Glomerular visceral epithelial cell (primary cell): ENCODE measurements around the gene KIAA0319L.
"Not testable (repeated sequence)": the region's sequence is repeated elsewhere in the genome, so short reads cannot be mapped to it uniquely, and the experiment has no call there.

Experiments used
- DNase-seq: peaks from one replicate; pipeline ENCODE4 v3.0.0-alpha.2; 2016; ENCODE audit errors: extremely low spot score

KIAA0319L gene

DNA sequence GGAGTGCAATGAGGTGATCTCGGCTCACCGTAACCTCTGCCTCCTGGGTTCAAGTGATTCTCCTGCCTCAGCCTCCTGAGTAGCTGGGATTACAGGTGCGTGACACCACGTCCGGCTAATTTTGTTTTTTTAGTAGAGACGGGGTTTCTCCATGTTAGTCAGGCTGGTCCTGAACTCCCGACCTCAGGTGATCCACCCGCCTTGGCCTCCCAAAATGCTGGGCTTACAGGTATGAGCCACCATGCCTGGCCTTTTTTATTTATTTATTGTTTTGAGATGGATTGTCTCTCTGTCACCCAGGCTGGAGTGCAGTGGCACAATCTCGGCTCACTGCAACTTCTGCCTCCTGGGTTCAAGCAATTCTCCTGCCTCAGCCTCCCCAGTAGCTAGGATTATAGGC lies 24.4 kb upstream of the KIAA0319L start:
- DNase-seq = not testable (repeated sequence)

DNA sequence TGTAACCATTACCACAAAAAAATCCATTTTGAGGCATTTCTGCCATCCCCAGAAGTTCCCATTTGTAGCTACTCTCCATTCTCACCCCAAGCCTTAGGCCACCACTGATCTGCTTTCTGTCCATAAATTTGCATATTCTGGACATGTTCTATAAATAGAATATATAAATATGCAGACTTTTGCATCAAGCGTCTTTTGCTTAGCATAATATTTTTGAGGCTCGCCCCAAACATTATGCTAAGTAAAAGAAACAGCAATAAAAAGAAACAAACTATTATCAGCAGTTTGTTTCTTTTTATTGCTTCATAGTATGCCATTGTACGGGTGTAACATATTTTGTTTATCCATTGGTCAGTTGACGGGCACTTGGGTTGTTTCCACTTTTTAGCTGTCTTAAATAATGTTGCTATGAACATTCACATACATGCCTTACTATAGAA lies 23.8 kb upstream of the KIAA0319L start:
- no peak for DNase-seq

DNA sequence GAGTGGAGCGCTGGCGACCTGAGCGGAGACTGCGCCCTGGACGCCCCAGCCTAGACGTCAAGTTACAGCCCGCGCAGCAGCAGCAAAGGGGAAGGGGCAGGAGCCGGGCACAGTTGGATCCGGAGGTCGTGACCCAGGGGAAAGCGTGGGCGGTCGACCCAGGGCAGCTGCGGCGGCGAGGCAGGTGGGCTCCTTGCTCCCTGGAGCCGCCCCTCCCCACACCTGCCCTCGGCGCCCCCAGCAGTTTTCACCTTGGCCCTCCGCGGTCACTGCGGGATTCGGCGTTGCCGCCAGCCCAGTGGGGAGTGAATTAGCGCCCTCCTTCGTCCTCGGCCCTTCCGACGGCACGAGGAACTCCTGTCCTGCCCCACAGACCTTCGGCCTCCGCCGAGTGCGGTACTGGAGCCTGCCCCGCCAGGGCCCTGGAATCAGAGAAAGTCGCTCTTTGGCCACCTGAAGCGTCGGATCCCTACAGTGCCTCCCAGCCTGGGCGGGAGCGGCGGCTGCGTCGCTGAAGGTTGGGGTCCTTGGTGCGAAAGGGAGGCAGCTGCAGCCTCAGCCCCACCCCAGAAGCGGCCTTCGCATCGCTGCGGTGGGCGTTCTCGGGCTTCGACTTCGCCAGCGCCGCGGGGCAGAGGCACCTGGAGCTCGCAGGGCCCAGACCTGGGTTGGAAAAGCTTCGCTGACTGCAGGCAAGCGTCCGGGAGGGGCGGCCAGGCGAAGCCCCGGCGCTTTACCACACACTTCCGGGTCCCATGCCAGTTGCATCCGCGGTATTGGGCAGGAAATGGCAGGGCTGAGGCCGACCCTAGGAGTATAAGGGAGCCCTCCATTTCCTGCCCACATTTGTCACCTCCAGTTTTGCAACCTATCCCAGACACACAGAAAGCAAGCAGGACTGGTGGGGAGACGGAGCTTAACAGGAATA lies 20.1 kb upstream of the KIAA0319L start:
- no peak for DNase-seq

DNA sequence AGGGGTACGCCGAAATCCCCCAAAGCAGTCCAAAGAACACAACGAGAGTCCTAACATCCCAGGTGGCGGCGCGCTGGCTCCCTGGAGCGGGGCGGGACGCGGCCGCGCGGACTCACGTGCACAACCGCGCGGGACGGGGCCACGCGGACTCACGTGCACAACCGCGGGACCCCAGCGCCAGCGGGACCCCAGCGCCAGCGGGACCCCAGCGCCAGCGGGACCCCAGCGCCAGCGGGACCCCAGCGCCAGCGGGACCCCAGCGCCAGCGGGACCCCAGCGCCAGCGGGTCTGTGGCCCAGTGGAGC lies 19.5 kb upstream of the KIAA0319L start:
- not testable (repeated sequence) for DNase-seq

DNA sequence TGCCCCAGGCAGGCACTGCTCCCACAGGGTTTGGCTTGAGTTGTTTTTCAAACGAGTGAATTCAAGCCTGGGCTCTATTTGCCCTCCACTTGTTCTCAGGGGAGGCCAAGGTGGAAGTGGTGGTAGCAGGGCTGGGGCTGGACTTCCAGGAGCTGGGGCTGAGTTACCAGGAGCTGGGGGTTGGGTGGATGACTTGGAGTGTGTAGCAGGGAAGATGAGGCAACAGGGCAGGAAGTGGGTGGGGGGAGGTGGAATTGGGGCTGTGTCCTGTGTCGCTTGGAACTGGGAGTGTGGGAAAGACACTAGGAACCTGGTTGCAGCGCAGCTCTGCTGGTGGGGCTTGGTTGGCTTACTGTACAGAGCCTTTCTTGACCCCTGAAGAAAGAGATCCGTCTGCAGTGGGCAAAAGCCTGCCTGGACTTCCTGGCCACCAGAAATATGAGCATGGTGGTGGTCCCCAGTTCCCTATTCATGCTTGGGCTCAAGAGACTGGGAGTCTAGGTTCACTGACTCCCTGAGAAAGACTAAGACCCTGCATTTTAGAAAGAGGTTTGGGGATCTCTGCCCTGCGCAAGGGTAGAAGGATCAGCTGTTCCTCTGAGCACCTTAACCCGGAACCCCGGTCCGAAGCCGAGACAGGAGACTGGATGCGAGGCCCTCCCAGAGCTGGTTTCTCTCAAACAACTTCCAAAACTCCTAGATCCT lies 19.0 kb upstream of the KIAA0319L start:
- DNase-seq = no peak

DNA sequence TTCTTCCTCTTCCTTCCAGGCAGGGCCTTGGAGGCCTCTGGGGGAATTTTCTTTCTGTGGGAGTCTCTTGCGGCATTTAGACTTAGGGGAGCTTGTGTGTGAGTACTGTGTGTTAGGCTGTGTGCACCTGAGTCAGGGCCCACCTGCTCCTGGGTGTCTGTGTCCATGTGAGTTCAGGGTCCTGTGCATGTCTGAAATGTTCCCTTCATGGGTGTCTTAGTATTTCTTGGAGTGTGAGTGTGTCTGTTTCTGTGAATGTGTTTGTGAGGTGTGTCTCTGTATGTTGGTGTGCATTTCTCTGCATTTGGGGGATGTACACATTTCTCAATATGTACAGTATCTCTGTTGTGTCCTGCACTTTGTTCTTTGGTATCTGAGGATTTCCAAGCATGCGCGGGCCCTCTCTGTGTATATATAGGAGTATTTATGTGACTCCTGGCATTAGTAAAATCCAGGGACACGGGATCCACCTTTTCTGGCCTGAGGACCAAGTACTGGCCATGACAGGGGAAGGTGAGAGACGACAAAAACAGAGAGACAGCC lies 18.3 kb upstream of the KIAA0319L start:
- no peak for DNase-seq

DNA sequence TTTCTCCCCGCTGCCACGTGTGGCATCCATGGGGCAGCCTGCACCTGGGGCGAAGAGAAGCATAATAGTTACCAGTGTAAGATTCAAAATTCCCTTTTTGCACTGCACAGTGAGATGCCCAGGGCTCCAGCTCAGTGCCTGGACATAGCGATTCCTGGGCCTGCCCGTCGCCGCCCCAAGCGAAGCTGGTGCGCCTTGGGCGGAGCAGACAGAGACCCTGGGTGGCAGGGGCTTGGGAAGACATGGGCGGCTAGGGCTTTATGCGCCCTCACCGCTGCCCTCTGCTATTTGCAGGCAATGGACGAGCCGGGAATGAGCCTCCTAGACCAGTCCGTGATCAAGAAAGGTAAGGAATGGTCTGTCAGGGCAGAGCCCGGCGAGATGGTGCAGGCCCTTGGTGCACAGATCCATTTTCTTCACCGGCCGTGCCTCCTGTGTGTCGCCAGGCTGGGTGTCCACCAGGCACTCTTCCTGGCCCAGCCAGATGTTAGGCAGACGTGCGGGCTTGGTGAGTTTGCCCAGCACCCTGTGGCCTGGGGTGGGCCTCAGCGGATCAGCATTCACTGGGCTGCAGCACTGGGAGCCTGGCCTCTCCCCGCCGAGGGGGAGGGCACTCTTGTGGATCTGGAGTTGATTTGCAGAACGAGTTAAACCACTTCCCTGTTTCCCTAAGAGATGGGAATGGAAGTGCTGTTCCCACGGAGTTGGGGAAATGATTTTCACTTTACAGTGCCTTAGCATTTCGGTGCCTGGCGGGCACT lies 17.6 kb upstream of the KIAA0319L start:
- no peak for DNase-seq

DNA sequence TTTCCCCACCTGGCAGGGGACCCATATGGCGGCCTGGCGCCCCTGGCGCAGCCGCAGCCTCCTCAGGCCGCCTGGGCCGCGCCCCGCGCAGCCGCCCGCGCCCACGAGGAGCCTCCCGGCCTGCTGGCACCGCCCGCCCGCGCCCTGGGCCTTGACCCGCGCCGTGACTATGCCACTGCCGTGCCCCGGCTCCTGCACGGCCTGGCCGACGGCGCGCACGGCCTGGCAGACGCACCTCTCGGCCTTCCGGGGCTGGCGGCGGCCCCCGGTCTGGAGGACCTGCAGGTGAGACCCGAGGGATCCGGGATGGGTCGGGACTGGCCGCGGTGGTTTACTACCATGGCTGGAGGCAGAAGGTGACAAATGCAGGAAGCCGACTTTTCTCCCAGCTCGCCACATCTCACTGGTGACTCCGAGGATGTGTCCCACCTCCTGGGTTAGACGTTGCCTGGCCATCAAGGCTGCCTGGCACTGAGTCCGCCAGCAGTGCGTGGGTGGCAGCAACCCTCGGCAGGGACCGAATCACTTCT lies 17.0 kb upstream of the KIAA0319L start:
- DNase-seq = no peak

DNA sequence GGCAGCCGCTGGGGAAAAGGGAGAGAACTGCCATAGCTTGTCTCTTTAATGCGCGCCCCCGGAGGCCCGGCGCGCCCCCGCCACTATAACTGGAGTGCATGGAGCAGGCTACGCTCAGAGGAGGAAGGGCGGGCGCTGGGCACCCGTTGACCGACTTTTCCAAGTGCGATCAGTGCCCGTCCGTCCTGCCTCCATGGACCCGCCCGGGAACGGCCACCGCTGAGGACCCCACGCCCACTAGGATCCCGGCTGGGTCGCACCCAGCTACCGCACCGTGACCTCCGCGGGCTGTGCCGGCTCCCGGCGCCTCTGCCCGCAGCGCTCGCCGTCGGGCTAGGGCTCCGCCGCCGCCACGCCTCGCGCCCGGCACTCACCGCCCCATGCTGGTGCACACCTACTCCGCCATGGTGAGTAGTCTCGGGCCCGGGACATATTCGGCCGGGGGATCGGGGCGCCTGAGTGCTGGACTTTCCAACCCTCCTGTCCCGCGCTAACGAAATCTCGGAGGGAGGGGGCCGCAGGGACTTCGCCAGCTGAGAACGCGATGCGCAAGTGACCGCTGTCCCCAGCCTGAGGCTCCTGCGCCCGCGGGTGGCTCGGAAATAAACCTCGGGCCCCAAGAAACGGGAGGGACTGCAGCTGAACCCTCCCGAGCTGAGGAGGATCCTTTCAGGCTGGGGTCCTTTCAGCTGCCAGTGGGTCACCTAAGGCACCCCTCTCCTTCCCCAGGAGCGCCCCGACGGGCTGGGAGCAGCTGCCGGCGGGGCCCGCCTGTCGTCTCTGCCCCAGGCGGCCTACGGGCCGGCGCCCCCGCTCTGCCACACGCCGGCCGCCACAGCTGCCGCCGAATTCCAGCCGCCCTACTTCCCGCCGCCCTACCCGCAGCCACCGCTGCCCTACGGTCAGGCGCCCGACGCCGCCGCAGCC lies 16.3 kb upstream of the KIAA0319L start, which contains the start of gene TFAP2E:
Gene TFAP2E, plus strand, starts transcription at position 117 of the 927 bp plus-strand sequence. Its CDS starts 264 bp downstream, at position 381.
- DNase-seq = peak; percentile 53

DNA sequence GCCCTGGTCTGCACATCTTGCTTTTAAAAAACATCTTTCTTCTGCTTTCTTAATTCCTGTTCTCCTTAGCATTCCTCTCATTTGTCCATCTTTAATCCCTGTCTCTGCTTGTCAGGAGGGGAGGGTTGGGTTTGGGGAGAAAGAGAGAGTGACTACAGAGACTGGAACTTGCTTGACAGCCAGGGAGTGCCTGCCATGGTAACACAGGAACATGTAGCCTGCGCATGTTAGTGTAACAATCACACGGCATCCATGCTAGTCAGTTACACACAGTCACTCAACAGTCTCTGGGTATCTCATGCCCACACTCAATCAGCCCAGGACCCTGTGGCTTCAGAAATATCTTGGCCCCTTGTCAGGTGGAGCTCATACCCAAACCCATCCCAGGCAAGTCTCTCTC lies 15.1 kb upstream of the KIAA0319L start:
- DNase-seq = no peak

DNA sequence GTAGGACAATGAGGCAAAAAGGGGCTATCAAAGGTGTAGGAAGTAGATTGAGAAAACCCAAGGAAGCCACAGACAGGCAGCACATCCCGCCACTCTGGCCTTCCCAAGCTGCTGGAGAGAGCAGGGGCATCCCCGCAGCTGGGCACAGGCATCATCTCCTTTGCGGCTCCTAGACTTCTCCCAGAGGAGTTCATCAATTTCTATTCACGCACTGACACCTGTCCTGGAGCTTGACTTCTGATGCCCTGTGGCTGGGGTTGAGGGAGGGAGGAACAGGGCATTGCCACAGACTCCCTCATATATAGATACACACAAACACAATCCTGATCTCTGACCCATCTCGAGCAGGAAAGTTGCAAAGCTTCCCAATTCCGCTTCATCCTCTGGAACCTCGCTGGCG lies 14.1 kb upstream of the KIAA0319L start:
- no peak for DNase-seq

DNA sequence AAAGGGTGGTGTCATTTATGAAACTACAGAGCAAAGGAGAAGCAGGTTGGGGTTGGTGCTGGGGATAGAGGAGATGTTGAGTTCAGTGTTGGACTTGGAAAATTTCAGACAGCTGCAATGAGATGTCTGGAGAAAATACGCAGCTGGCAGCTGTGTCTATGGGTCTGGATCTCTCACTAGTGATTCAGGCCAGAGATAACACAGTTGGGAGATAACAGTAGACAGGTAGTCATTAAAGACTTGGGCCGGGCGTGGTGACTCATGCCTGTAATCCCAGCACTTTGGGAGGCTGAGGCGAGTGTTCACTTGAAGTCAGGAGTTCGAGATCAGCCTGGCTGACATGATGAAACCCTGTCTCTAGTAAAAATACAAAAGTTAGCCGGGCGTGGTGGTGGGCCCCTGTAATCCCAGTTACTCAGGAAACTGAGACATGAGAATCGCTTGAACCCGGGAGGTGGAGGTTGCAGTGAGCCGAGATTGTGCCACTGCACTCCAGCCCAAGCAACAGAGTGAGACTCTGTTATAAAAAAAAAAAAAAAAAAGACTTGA lies 13.5 kb upstream of the KIAA0319L start:
- no peak for DNase-seq

DNA sequence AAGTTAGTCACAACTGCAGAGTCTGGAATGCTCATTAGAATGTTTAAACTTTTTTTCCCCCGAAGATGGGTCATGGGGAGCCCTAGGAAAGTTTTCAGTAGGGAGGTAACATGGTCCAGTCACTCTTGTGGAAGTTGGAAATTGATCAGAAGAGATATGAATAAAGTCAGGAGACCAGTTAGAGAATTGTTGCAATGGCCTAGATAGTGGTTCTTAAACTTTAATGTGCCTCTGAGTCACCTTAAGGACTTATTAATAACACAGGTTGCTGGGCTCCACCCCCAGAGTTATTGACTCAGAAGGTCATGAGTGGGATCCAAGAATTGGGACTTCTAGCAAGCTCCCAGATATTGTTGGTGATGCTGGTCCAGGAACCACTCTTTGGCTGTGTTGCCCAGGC lies 12.7 kb upstream of the KIAA0319L start:
- DNase-seq = no peak

DNA sequence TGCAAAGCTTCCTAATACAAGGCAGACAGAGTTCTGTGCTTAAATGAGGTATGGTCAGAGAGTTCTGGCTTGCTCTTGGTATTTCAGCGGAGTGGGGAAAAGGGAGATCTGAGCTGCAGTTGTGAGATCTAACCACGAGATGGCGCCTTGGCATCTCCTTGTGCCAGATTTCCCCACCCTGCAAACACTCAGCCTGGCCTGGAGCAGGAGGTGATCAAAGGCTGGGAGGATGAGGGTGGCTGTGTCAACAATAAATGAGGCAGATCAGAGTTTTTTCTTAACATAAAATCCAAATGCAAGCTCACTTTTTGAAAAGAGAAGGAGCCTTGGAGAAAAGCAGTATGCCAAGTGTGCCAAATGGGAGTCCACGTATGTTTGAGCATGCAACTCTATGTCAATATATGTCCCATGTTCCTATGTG lies 11.8 kb upstream of the KIAA0319L start:
- DNase-seq = peak; percentile 70

DNA sequence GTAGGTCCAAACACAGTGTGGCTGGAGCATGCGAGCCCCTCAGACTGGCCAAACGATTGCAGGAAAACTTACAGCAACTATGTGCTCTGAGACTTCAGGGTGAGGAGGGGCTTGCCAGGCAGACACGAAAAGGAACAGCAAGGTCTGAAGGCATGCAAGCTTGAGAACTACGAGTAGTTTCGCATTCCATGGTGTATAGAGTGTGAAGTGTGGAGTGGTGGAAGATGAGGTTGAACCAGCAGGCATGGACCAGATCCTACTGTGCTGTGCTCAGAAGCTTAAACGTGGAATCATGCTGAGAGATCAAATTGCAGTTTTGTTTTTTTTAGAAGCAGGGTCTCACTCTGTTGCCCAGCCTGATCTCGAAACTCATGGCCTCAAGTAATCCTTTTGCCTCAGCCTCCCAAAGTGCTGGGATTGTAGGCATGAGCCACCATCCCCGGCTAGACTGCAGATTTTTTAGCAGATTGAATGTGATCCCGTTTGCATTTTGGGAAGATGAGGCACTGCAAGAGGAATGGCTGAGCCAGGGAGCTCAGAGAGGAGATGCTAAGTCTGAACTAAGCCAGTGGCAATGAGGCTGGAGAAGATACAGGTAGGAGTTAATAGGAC lies 10.8 kb upstream of the KIAA0319L start:
- no peak for DNase-seq

DNA sequence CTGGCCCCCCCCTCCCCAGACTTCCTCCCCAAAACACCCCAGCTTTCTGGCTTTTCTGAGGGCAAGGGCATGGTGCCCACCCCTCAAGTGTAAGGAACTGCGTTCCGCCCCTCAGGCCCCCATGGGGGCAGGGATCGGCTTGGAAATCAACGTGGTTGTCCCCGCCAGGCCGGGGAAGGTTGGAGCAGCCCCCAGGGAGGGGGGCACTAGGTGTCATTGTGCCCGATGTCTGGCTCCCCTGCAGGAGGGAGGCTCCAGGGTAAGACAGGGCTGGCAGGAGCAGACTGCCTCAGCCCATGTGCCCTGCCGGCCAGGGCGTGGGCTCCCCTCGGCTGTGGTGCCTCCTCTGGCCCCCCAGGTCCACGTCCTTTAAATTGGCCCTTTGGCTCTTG lies 8.5 kb upstream of the KIAA0319L start:
- DNase-seq = no peak

DNA sequence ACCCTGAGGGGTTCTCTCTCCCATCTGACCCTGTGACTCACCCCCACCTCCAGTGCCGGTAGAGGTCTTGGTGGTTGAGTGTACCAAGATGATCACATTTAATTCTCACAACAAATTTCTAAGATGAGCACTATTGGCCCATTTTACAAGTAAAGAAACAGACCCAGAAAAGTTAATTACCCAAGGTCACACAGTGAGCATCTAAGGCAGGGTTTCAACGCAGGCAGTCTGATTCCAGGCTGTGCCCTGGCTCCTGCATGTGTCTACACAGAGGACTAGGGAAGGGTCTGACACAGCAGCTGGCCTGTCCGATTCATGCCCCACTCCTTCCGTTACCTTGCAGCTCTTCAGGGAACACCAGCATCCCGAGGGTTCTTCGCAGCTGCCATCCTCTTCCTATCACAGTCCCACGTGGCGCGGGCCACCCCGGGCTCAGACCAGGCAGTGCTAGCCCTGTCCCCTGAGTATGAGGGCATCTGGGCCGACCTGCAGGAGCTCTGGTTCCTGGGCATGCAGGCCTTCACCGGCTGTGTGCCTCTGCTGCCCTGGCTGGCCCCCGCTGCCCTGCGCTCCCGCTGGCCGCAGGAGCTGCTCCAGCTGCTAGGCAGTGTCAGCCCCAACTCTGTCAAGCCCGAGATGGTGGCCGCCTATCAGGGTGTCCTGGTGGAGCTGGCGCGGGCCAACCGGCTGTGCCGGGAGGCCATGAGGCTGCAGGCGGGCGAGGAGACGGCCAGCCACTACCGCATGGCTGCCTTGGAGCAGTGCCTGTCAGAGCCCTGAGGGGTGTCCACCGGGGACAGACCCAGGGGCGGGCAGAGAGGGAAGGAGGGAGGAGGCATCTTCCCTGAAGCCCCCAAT lies 7.9 kb upstream of the KIAA0319L start:
- DNase-seq = no peak

DNA sequence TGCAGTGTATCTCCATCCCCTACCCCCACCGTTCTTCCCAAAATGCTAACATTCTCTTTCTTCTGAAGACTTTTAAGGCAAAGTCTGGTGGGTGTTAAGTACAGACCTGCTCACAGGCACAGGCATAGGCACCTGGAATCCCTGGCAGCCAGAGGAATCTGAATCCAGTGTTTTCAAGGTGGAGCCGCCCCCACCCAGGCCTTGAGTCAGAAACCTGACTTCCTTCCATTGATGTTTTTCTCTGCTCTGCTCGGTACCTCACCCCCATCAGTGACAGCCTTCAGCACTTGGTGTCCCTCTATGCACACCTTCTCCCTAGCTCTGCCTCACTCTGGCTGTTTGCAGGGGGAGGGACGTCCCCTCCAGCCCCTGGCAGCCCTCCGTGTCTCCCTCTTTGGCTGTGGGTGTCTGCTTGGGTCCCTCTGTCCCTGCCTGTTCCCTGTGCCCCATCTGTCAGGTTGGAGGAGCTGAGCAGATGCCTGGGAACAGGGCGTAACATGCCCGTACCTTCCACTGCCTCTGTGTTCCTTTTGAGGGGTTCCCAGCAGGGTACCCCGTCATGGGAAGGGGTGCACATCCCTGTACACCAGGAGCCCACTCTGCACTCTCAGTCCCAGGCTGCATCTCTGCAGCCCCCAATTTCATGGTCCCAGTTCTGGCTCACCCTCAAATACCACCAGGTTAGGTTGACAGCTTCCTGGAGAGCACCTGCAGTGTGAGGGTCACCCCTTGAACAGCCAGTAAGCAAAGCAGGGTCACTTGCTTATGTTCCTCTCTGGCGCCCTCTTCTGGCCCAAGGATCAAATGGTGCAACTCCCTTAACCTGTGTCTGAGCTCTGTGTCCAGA lies 7.1 kb upstream of the KIAA0319L start:
- DNase-seq = peak; percentile 80
